ENCODE measurements around the gene UNCX. TPM values are rescaled to one million over a fixed set of nuclear protein-coding genes. Genes with fewer than 3 reads are reported as not detected.
"Not testable (repeated sequence)": the region's sequence is repeated elsewhere in the genome, so short reads cannot be mapped to it uniquely, and the experiment has no call there.

The UNCX gene
- total RNA-seq, 2 donors from 2014 or later, result 0.13 TPM; not detected in 1

DNA sequence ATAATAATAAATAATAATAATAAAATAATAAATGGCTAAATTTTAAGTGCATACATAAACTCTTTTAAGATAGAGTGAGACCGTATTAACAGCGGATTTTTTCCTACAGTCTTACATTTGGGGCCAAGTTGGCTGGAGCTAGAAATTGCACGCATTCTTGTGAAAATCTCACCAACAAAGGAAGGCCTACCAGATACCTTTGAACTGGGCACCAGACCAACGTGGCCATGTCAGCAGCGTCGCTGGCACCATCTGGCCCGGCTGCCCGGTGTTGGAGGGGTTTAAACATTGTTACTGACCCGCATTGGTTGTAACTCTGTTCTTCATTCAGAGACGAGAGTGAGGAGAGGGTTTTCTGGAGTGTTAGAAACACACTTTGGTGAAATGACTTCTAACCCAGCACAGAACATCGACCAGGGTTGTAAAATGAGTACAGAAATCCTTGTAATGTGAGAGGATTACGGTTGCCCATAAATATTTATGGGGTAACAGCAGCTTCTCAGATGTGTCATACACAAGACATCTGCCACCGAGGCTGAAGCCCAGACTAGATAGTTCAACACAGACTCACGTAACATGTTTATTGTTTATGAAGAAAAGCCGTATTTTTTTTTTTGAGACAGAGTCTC is 34.6 kb upstream of the UNCX start:
- Mint-ChIP-seq H3K36me3 (ENCODE audit: low read depth) (no peaks in the 10 kb centered on the region), H3K27me3 (ENCODE audit: insufficient read depth) (peaks cover 14% of the 10 kb centered on the region), H3K4me3 (no peak overlapping the region), H3K27ac (no peak overlapping the region), H3K9me3 (no peaks in the 10 kb centered on the region), H3K4me1 (no peaks in the 10 kb centered on the region)
- H3K9ac ChIP-seq (ENCODE audit: extremely low read depth, low read length, poor library complexity, severe bottlenecking), result no peak overlapping the region
- no peaks in the 10 kb centered on the region for H3K4me1 ChIP-seq (ENCODE audit: control insufficient read depth, insufficient read depth, low read length)
- 77 to 86% methylated on average over 15 of the region's 15 CpGs for WGBS, 2 experiments (ENCODE audit: insufficient coverage in 1 of 2, insufficient read length in 1 of 2)
- H3K27me3 ChIP-seq (ENCODE audit: control insufficient read depth, insufficient read depth, low read length, poor library complexity, severe bottlenecking), result peaks cover 13% of the 10 kb centered on the region
- no peaks in the 10 kb centered on the region for H3K9me3 ChIP-seq (ENCODE audit: control insufficient read depth, low read length)
- no peaks in the 10 kb centered on the region for H3K36me3 ChIP-seq (ENCODE audit: control insufficient read depth, insufficient read depth, low read length)
- no peak overlapping the region for H3K27ac ChIP-seq (ENCODE audit: low read depth, low read length)
- DNase-seq, result no peak
- TF ChIP-seq, protein P1, sequence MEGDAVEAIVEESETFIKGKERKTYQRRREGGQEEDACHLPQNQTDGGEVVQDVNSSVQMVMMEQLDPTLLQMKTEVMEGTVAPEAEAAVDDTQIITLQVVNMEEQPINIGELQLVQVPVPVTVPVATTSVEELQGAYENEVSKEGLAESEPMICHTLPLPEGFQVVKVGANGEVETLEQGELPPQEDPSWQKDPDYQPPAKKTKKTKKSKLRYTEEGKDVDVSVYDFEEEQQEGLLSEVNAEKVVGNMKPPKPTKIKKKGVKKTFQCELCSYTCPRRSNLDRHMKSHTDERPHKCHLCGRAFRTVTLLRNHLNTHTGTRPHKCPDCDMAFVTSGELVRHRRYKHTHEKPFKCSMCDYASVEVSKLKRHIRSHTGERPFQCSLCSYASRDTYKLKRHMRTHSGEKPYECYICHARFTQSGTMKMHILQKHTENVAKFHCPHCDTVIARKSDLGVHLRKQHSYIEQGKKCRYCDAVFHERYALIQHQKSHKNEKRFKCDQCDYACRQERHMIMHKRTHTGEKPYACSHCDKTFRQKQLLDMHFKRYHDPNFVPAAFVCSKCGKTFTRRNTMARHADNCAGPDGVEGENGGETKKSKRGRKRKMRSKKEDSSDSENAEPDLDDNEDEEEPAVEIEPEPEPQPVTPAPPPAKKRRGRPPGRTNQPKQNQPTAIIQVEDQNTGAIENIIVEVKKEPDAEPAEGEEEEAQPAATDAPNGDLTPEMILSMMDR (conservative IDR thresholded peaks at IDR 0.05), result no peak
- no peak overlapping the region for H3K4me3 ChIP-seq (ENCODE audit: low read length)

DNA sequence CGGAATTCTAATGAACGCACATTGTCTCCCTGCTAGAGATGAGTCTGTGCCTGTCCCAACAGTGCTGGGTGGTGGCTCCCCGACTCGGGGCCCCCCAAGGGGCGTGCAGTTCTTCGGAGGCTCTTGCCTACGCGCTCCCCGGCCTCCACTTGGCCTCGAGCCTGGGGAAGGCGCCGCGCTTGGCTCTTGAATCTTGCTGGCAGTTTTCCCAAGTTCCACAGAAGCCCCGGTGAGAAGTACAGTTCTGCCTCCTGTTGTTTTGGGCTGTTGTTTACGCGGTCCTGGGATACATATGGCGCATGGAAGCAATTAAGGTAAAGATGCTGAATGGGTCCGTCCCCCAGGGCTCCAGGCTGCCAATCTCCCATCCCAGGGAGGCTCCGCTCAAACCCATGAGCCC is 32.6 kb upstream of the UNCX start:
- H3K27me3 Mint-ChIP-seq (ENCODE audit: insufficient read depth), result peaks cover 8% of the 10 kb centered on the region

DNA sequence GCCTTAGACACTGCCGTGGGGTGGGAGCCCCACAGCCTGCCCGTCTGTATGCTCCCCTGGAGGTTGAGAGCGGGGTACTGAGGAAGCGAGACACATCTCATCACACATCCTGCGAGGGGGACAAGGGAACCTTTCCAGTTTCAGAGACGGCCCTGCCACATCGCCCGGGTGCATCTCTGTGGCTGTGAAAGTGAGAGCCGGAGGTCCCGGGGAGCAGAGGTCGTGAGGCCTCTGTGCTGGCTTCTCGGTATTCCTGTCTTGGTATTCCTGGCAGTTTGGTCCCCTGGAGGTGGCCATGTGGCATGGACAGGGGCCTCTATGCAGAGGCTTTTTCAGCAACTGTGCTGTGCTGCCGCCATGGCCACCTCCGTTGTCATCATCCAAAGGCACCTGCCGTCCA is 30.8 kb upstream of the UNCX start:
- 86 to 90% methylated on average over 12 to 15 of the region's 15 CpGs for WGBS, 2 experiments (ENCODE audit: insufficient coverage in 1 of 2, insufficient read length in 1 of 2)

More for the DNA sequence above, 32.6 kb upstream of the UNCX start:
- no peaks in the 10 kb centered on the region for H3K9me3 Mint-ChIP-seq
- Histone ChIP-seq H3K9ac (ENCODE audit: extremely low read depth, low read length, poor library complexity, severe bottlenecking) (no peak overlapping the region), H3K27ac (ENCODE audit: low read depth, low read length) (no peak overlapping the region), H3K4me1 (ENCODE audit: control insufficient read depth, insufficient read depth, low read length) (no peaks in the 10 kb centered on the region), H3K36me3 (ENCODE audit: control insufficient read depth, insufficient read depth, low read length) (no peaks in the 10 kb centered on the region), H3K4me3 (ENCODE audit: low read length) (no peak overlapping the region), H3K27me3 (ENCODE audit: control insufficient read depth, insufficient read depth, low read length, poor library complexity, severe bottlenecking) (no peaks in the 10 kb centered on the region), H3K9me3 (ENCODE audit: control insufficient read depth, low read length) (no peaks in the 10 kb centered on the region)
- WGBS, 2 experiments (ENCODE audit: insufficient coverage in 1 of 2, insufficient read length in 1 of 2), result 91 to 92% methylated on average over 15 to 19 of the region's 19 CpGs
- no peak overlapping the region for H3K27ac Mint-ChIP-seq
- H3K36me3 Mint-ChIP-seq (ENCODE audit: low read depth), result no peaks in the 10 kb centered on the region
- TF ChIP-seq, protein P1 (conservative IDR thresholded peaks at IDR 0.05), result no peak
- no peak for DNase-seq
- no peaks in the 10 kb centered on the region for H3K4me1 Mint-ChIP-seq
- H3K4me3 Mint-ChIP-seq, result no peak overlapping the region

DNA sequence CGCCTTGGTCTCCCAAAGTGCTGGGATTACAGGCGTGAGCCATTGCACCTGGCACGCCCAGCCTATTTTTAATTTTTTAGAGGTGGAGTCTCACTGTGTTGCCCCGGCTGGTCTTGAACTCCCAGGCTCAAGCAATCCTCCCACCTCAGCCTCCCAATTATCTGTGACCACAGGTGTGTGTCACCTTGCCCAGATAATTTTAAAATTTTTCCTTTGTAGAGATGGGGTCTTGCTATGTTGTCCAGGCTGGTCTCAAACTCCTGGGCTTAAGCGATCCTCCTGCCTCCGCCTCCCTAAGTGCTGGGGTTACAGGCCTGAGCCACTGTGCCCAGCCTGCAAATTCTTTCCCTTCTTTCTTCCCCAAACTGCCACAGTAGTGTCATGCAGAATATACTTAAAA is 29.8 kb upstream of the UNCX start:
- H3K27ac Mint-ChIP-seq; H3K27ac ChIP-seq (ENCODE audit: low read depth, low read length); H3K4me1 ChIP-seq (ENCODE audit: control insufficient read depth, insufficient read depth, low read length); H3K9me3 ChIP-seq (ENCODE audit: control insufficient read depth, low read length); H3K36me3 Mint-ChIP-seq (ENCODE audit: low read depth); H3K4me1 Mint-ChIP-seq; H3K4me3 Mint-ChIP-seq; H3K36me3 ChIP-seq (ENCODE audit: control insufficient read depth, insufficient read depth, low read length); H3K9me3 Mint-ChIP-seq; H3K27me3 ChIP-seq (ENCODE audit: control insufficient read depth, insufficient read depth, low read length, poor library complexity, severe bottlenecking); H3K4me3 ChIP-seq (ENCODE audit: low read length); DNase-seq; H3K9ac ChIP-seq (ENCODE audit: extremely low read depth, low read length, poor library complexity, severe bottlenecking); H3K27me3 Mint-ChIP-seq (ENCODE audit: insufficient read depth): not testable (repeated sequence)
- WGBS, 2 experiments (ENCODE audit: insufficient coverage in 1 of 2, insufficient read length in 1 of 2), result 94 to 98% methylated on average over 5 to 6 of the region's 6 CpGs

More for the DNA sequence above, 30.8 kb upstream of the UNCX start:
- H3K4me3 Mint-ChIP-seq, result no peak overlapping the region
- H3K9ac ChIP-seq (ENCODE audit: extremely low read depth, low read length, poor library complexity, severe bottlenecking), result no peak overlapping the region
- H3K27me3 ChIP-seq (ENCODE audit: control insufficient read depth, insufficient read depth, low read length, poor library complexity, severe bottlenecking), result no peaks in the 10 kb centered on the region
- TF ChIP-seq, protein P1 (conservative IDR thresholded peaks at IDR 0.05), result no peak
- H3K27ac ChIP-seq (ENCODE audit: low read depth, low read length), result no peak overlapping the region
- H3K36me3 Mint-ChIP-seq (ENCODE audit: low read depth), result no peaks in the 10 kb centered on the region
- H3K36me3 ChIP-seq (ENCODE audit: control insufficient read depth, insufficient read depth, low read length), result no peaks in the 10 kb centered on the region
- no peak overlapping the region for H3K4me3 ChIP-seq (ENCODE audit: low read length)
- H3K4me1 ChIP-seq (ENCODE audit: control insufficient read depth, insufficient read depth, low read length), result no peaks in the 10 kb centered on the region
- no peak overlapping the region for H3K27ac Mint-ChIP-seq
- H3K9me3 Mint-ChIP-seq, result no peaks in the 10 kb centered on the region
- H3K9me3 ChIP-seq (ENCODE audit: control insufficient read depth, low read length), result no peaks in the 10 kb centered on the region
- H3K27me3 Mint-ChIP-seq (ENCODE audit: insufficient read depth), result peaks cover 4% of the 10 kb centered on the region
- H3K4me1 Mint-ChIP-seq, result no peaks in the 10 kb centered on the region
- no peak for DNase-seq
